GM18526 (cell line): ENCODE measurements around the gene U2AF2.

Source experiments
- POLR2A ChIP-seq: IDR thresholded peaks from 3 replicates; pipeline ENCODE4 v1.6.1; 2011; ENCODE audit not compliant: insufficient read length; ENCODE audit errors: extremely low read depth

U2AF2 gene

DNA sequence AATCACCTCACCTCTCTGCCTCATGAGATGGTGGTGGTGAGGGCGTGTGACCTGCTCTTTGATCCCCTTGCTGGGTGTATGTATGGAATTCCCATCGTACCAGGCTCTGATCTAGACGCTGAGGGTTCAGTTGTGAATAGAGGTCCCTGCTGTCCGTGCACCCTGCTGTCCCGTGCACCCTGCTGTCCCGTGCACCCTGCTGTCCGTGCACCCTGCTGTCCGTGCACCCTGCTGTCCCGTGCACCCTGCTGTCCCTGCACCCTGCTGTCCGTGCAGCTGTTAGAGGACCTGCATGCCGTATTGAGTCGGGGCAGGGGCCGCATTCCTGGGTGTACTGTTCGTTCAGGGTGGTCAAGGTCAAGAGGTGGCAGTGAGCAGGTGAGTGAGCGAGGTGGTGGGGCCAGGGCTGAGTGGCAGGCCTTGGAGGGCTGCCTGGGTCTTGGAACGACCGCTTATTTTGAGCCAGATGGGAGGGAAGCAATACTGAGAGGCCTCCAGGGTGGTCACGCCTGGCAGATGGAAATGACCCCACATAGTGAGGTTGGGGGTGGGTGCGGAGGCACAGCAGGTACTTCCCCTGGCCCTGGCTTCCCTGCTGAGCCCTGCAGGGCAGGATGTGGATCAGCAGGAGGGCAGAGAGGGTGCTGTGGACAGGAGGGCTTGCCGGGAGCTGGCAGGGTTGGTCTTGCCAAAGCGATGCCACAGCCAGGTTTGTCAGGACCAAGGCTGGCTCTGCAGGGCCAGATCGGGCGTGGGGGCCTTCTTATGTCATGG is 15.6 kb downstream of the U2AF2 start:
- TF ChIP-seq POLR2A = no peak

DNA sequence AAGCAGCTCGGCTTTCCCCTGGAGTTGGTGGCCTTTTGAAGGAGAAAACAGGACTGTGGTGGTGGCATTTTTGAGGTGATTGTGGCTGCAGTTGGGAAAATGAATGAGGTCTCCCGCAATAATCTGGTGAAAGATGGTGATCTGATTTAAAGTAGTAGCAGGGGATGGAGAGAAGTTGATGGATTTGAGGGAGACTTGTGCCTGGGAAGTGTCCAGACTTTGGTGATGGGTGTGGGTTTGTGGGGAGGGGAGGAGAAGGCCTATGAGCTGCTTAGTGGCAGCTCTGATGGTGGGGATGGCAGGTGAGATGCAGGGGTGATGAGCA is 16.2 kb downstream of the U2AF2 start:
- TF ChIP-seq POLR2A = no peak

GRCh38 chr19:55672418-55672817 is 17.6 kb downstream of the U2AF2 start:
- no peak for TF ChIP-seq POLR2A

- no peak for TF ChIP-seq POLR2A
Observed at GRCh38 chr19:55673465-55673864, 18.6 kb downstream of the U2AF2 start.

DNA sequence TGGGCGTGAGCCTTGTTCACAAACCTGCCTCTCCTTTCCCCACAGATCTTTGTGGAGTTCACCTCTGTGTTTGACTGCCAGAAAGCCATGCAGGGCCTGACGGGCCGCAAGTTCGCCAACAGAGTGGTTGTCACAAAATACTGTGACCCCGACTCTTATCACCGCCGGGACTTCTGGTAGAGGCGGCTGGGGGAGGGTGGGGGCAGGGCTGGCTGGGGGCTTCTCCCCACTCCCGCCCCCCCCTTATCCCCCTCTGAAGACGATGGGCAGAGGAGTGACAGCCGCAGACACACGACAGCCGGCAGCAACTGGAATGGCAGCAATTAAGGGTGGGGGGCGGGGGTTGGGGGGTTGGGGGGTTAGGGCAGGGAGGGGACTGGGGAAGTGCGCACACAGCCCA is 19.1 kb downstream of the U2AF2 start:
- TF ChIP-seq POLR2A = no peak

DNA sequence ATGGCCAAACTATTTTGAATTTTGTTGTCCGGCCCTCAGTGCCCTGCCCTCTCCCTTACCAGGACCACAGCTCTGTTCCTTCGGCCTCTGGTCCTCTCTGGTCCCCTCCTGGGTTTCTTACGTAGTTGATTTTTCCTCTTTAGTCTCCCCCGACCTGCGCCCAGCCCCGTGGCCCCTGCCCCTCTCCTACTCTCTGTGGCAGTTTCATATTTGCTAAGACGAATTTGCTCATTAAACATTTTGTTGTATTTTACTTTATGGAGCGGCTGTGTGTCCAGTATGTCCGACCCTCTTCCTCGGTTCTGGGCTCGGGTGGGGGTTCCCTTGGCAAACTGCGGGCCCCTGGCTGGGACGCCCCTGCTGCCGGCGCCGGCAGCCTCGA is 19.6 kb downstream of the U2AF2 start:
- no peak for TF ChIP-seq POLR2A

DNA sequence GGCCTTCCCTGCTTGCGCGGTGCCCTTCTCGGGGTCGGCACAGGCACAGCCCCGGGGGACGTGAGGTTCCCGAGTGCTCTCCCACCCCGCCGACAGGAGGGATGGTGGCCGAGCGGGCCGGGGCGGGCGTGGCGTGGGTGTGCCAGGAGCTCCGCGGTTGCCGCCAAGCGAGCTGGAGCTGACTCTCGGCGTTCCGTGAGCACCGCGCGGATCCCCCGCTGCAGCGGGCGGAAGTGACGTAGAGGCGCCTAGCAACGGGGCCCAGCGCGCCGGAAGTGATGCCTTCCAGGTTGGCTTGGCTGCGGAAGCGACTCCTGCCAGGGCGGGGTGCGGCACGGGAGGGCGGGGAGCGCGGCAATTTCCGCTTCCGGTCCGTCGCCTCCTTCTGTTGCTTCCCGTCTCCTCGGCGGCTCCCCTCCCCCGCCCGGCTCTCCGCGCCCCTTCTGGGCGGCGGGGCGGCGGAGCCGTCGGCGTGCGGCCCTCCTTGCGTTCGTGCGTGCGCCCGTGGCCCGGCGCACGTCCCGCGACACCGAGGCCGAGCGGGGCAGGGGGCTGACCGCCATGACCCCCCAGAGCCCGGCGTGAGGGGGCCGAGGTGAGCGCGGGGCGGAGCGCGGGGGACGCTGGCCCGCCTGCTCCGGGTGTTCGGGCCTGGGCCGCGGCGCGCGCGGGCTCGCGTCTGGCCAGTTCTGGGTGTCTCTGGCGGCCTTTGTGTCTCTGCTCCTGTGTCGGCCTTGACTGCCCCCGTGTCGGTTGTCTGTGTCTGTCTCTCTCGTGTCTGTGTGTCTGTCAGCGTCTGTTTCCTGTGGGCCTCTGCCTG is 20.2 kb downstream of the U2AF2 start, which contains the start of gene EPN1:
Gene EPN1 (plus strand): TSS at position 386 of the 820 bp plus-strand sequence. CDS start 3,402 bp downstream, outside the sequence.
- TF ChIP-seq POLR2A = peak; percentile 59

GRCh38 chr19:55675661-55676354 is 21.0 kb downstream of the U2AF2 start:
- no peak for TF ChIP-seq POLR2A

- no peak for TF ChIP-seq POLR2A
Observed at GRCh38 chr19:55676383-55676782, 21.5 kb downstream of the U2AF2 start.

- TF ChIP-seq POLR2A = no peak
Observed at GRCh38 chr19:55676889-55677505, 22.2 kb downstream of the U2AF2 start.

DNA sequence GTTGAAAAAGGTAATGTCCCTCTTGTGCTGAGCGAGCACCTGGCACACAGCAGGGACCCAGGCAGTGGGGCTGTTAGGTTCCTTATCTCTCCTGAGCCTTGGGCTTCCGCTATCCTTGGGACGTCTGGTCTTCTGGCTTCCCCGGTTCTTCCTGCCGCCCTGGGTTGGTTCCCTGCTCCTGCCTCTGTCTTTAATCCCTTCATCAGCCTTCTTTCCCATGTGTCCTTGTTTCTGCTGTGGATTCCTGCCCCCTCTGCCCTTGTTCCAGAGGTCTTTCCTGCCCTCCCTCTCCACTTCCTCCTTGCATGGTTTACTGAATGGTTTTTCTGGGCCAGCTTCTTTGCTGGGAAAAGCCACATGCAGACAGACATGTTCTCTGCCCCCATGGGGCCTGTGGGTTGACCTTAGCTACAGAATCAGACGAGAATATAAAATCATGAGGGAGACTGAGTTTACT is 22.8 kb downstream of the U2AF2 start:
- TF ChIP-seq POLR2A = no peak

- peak; percentile 36 for TF ChIP-seq POLR2A
Observed at GRCh38 chr19:55678121-55678671, 23.4 kb downstream of the U2AF2 start.

- TF ChIP-seq POLR2A = no peak
Observed at GRCh38 chr19:55679343-55680257, 24.8 kb downstream of the U2AF2 start.
